GM19468 (cell line): ENCODE results near the gene HEMK1.

Experiments
- ATAC-seq: cut with Tn5 transposase; IDR thresholded peaks from one replicate; pipeline ENCODE4 v1.9.1; 2021; ENCODE audit warnings: mild to moderate bottlenecking, moderate library complexity, moderate number of reproducible peaks; ENCODE audit not compliant: unreplicated experiment; ENCODE audit errors: extremely low read depth

The HEMK1 gene

GRCh38 chr3:50611464-50612233, 42.3 kb downstream of the HEMK1 start, which contains the start of gene CISH:
Gene CISH, minus strand, starts transcription at chr3:50611774. Its CDS starts 124 bp downstream, at chr3:50611650.
- peak; percentile 51 for ATAC-seq

GRCh38 chr3:50612234-50612882, 43.0 kb downstream of the HEMK1 start:
- no peak for ATAC-seq

GRCh38 chr3:50612970-50613846, 43.9 kb downstream of the HEMK1 start:
- ATAC-seq = no peak

- no peak for ATAC-seq
Measured at GRCh38 chr3:50615190-50615589, 45.9 kb downstream of the HEMK1 start.

- ATAC-seq = peak; percentile 23
Measured at GRCh38 chr3:50616003-50616769, 46.9 kb downstream of the HEMK1 start.

- ATAC-seq = peak; percentile 53
Measured at GRCh38 chr3:50616770-50617095, 47.4 kb downstream of the HEMK1 start.

GRCh38 chr3:50617096-50617791, 47.9 kb downstream of the HEMK1 start, which contains the start of gene MAPKAPK3:
Gene MAPKAPK3, plus strand, starts transcription at chr3:50617151. Its CDS starts 415 bp downstream, at chr3:50617566.
- ATAC-seq = no peak

- no peak for ATAC-seq
Measured at GRCh38 chr3:50617911-50618481, 48.7 kb downstream of the HEMK1 start.

GRCh38 chr3:50620420-50620819, 51.1 kb downstream of the HEMK1 start:
- no peak for ATAC-seq

GRCh38 chr3:50620820-50621219, 51.5 kb downstream of the HEMK1 start:
- ATAC-seq = no peak

- no peak for ATAC-seq
Measured at GRCh38 chr3:50622881-50623280, 53.6 kb downstream of the HEMK1 start.

GRCh38 chr3:50623840-50624474, 54.6 kb downstream of the HEMK1 start:
- no peak for ATAC-seq

GRCh38 chr3:50624634-50625033, 55.3 kb downstream of the HEMK1 start:
- no peak for ATAC-seq

- no peak for ATAC-seq
Measured at GRCh38 chr3:50625231-50626182, 56.2 kb downstream of the HEMK1 start.

- no peak for ATAC-seq
Measured at GRCh38 chr3:50626401-50626800, 57.1 kb downstream of the HEMK1 start.

GRCh38 chr3:50627407-50628051, 58.2 kb downstream of the HEMK1 start:
- ATAC-seq = no peak

- ATAC-seq = no peak
Measured at GRCh38 chr3:50628601-50629000, 59.3 kb downstream of the HEMK1 start.
